ENCODE data around the gene DNAJA2.

DNA sequence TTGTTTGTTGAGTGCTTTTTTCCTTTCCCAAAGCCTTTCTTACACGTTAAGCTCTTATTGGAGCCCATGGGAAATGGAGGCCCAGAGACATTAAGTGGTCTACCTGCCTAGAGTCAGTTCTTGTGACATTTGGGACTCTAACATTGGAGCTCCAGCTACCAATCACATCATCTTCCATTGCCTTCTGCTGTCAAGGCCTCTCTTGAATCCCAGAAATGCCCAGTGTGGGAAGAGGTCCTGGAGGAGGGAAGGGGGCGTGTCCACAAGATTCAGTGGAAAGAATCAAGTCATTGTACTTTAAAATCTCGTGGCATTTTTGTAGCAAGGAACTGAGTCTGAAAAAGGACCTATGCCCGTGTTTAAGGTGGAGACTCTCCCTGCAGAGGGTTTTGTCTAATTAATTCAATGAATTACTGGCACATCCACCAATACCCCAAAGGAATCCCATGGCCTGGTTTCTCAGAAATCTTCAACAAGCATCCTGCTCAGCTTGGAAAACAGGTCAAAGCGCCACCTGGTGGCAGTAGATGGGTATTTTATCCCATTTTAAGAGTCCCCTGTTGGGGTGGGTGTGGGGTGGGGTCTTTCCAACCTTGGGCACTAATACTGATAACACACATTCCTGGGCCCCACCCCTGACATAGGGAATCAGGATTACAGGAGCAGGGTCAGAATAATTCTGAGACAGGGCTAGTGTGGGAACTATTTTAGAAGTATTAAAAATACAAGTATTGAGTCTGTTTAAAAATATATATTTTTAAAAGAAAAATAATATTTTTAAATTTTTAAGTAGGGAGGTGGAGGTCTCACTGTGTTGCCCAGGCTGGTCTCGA, 64.7 kb downstream of the DNAJA2 start:
- peak; percentile 69 for TF ChIP-seq CTCF (conservative IDR thresholded peaks at IDR 0.05; ENCODE audit: low read depth, low read length)
- no peak for TF ChIP-seq EZH2 (IDR thresholded peaks at IDR 0.05; ENCODE audit: borderline replicate concordance, low read depth, low read length, poor library complexity, severe bottlenecking)
